ENCODE results near the gene NPLOC4. TPM values are rescaled to one million over a fixed set of nuclear protein-coding genes. Genes with fewer than 3 reads are reported as not detected.

Gene NPLOC4
- total and polyA plus RNA-seq, 2 donors (not counting 1 experiment from before 2014, with no cell fraction given): 51.0 to 62.5 TPM

DNA sequence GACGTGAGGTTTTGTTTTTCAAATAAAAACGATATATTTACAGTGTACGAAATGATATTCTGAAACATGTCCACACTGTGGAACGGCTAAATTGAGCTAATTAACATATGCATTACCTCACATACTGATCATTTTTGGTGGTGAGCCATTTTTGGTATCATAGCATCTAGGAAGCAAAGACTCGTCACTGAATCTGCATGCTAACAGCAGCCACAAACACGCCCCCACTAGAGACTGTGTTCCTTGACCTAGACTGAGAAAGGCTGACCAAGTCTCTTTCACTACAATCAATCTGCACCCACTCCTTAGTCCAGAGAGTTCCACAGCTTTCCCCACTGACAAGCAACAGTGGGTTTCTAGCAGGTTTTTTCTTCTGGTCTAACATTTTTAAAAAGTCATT, 29.5 kb downstream of the NPLOC4 start:
- H3K4me3 ChIP-seq (replicated peaks in 1 of 4; ENCODE audit: control extremely low read depth in 1 of 4, insufficient read depth in 1 of 4, low read depth in 3 of 4, low read length in 4 of 4): no peak overlapping the region
- peaks cover 12% of the 10 kb centered on the region for H3K79me2 ChIP-seq (ENCODE audit: control insufficient read depth, insufficient read depth, low read length)
- H3K4me2 ChIP-seq (ENCODE audit: extremely low read depth, insufficient read depth, low read length): no peak overlapping the region
- H3K4me1 ChIP-seq (ENCODE audit: control insufficient read depth, extremely low read depth, insufficient read depth, low read length): no peaks in the 10 kb centered on the region
- no peak overlapping the region for H2AFZ ChIP-seq (ENCODE audit: low read length)
- TF ChIP-seq, protein P1, sequence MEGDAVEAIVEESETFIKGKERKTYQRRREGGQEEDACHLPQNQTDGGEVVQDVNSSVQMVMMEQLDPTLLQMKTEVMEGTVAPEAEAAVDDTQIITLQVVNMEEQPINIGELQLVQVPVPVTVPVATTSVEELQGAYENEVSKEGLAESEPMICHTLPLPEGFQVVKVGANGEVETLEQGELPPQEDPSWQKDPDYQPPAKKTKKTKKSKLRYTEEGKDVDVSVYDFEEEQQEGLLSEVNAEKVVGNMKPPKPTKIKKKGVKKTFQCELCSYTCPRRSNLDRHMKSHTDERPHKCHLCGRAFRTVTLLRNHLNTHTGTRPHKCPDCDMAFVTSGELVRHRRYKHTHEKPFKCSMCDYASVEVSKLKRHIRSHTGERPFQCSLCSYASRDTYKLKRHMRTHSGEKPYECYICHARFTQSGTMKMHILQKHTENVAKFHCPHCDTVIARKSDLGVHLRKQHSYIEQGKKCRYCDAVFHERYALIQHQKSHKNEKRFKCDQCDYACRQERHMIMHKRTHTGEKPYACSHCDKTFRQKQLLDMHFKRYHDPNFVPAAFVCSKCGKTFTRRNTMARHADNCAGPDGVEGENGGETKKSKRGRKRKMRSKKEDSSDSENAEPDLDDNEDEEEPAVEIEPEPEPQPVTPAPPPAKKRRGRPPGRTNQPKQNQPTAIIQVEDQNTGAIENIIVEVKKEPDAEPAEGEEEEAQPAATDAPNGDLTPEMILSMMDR (conservative IDR thresholded peaks at IDR 0.05 in 1 of 2, IDR thresholded peaks at IDR 0.05 in 1 of 2; ENCODE audit: low read depth in 1 of 2, low read length in 2 of 2): no peak
- no peak for TF ChIP-seq EZH2 (IDR thresholded peaks at IDR 0.05; ENCODE audit: low read length, missing control alignments)
- peaks cover 18% of the 10 kb centered on the region for H3K36me3 ChIP-seq (ENCODE audit: control insufficient read depth, insufficient read depth, low read length)
- H3K27ac ChIP-seq (ENCODE audit: insufficient read depth, low read length): no peak overlapping the region
- no peaks in the 10 kb centered on the region for H3K27me3 ChIP-seq (ENCODE audit: control insufficient read depth, insufficient read depth, low read length)
- DNase-seq (ENCODE audit: low read depth in 2 of 2): peak in 1 of 2 donors; percentile 86
- no peaks in the 10 kb centered on the region for H3K9me3 ChIP-seq (ENCODE audit: control insufficient read depth, insufficient read depth, low read depth, low read length)
- no peaks in the 10 kb centered on the region for H4K20me1 ChIP-seq (ENCODE audit: control insufficient read depth, extremely low read depth, insufficient read depth, low read length)
- H3K9ac ChIP-seq (ENCODE audit: insufficient read depth, low read length): no peak overlapping the region

DNA sequence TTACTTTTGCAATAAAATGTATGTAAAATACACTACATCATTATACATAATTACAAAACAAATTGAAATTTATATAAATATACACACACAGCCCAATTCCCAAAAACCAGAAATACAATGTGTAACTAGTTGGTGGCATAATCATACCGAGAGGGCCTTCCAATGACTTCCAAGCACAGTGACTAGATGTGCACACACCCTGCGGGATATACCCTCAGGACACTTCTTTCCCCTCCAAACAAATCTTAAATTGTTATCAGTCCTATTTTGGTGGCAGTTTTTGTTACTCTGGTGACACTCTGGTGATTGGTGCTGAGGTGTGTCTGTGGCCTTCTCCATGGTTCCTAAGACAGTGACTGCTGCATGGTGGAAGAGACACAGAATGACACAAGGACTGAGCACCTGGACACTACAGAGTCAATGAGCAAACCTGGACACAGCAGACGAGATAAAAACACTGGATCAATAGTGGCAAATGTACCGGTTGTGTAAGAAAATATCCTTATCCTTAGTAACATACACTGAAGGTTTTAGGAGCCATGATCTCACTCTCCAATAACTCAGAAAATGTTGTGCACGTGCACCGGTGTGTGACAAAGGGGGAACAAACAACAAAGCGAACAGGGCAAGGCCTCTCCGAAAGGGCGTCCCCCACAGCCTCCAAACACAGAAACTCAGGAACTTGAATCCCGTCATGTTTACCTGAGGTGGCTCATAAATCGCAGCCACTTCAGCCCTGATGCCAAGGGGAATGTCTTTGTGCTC, 32.9 kb downstream of the NPLOC4 start:
- no peak overlapping the region for H3K9ac ChIP-seq (ENCODE audit: insufficient read depth, low read length)
- no peaks in the 10 kb centered on the region for H4K20me1 ChIP-seq (ENCODE audit: control insufficient read depth, extremely low read depth, insufficient read depth, low read length)
- H3K27me3 ChIP-seq (ENCODE audit: control insufficient read depth, insufficient read depth, low read length): no peaks in the 10 kb centered on the region
- DNase-seq (ENCODE audit: low read depth in 2 of 2): no peak
- H3K27ac ChIP-seq (ENCODE audit: insufficient read depth, low read length): no peak overlapping the region
- no peak overlapping the region for H2AFZ ChIP-seq (ENCODE audit: low read length)
- peaks cover 17% of the 10 kb centered on the region for H3K4me1 ChIP-seq (ENCODE audit: control insufficient read depth, extremely low read depth, insufficient read depth, low read length)
- peaks cover 13% of the 10 kb centered on the region for H3K36me3 ChIP-seq (ENCODE audit: control insufficient read depth, insufficient read depth, low read length)
- no peaks in the 10 kb centered on the region for H3K9me3 ChIP-seq (ENCODE audit: control insufficient read depth, insufficient read depth, low read depth, low read length)
- peaks cover 14% of the 10 kb centered on the region for H3K79me2 ChIP-seq (ENCODE audit: control insufficient read depth, insufficient read depth, low read length)
- no peak overlapping the region for H3K4me3 ChIP-seq (replicated peaks in 1 of 4; ENCODE audit: control extremely low read depth in 1 of 4, insufficient read depth in 1 of 4, low read depth in 3 of 4, low read length in 4 of 4)
- H3K4me2 ChIP-seq (ENCODE audit: extremely low read depth, insufficient read depth, low read length): no peak overlapping the region
- no peak for TF ChIP-seq EZH2 (IDR thresholded peaks at IDR 0.05; ENCODE audit: low read length, missing control alignments)
- TF ChIP-seq, protein P1 (conservative IDR thresholded peaks at IDR 0.05 in 1 of 2, IDR thresholded peaks at IDR 0.05 in 1 of 2; ENCODE audit: low read depth in 1 of 2, low read length in 2 of 2): no peak

DNA sequence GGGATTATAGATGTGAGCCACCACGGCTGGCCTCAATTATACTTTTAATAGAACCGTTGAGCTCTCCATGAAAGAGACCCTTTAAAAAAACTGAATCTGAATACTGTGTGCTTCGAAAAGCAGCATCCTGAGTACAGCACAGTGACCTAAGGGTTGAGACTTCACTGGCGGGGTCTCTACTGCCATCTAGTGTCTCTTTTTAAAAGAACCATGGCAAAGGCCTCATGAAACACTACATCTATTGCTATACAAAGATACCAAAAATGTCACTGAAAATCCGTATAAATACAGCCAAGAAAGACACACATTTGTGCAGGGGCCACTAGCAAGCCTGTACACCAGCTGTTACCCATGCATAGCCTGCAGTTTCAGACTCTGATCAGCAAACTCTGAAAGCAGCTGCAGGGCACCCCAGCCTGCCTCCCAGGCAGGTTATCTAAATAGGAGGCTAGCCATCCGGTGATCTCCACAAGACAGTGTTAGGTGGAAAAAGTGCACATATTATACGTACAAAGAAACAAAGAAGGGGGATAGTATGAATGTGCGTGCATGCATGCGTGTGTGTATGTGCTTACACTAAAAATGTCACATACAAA, 35.3 kb downstream of the NPLOC4 start:
- H3K27ac ChIP-seq (ENCODE audit: insufficient read depth, low read length): no peak overlapping the region
- TF ChIP-seq, protein P1 (conservative IDR thresholded peaks at IDR 0.05 in 1 of 2, IDR thresholded peaks at IDR 0.05 in 1 of 2; ENCODE audit: low read depth in 1 of 2, low read length in 2 of 2): peak; percentile 76 to 81
- TF ChIP-seq EZH2 (IDR thresholded peaks at IDR 0.05; ENCODE audit: low read length, missing control alignments): no peak
- H3K4me3 ChIP-seq (replicated peaks in 1 of 4; ENCODE audit: control extremely low read depth in 1 of 4, insufficient read depth in 1 of 4, low read depth in 3 of 4, low read length in 4 of 4): no peak overlapping the region
- H3K9ac ChIP-seq (ENCODE audit: insufficient read depth, low read length): no peak overlapping the region
- no peak overlapping the region for H3K4me2 ChIP-seq (ENCODE audit: extremely low read depth, insufficient read depth, low read length)
- peaks cover 16% of the 10 kb centered on the region for H3K79me2 ChIP-seq (ENCODE audit: control insufficient read depth, insufficient read depth, low read length)
- no peaks in the 10 kb centered on the region for H4K20me1 ChIP-seq (ENCODE audit: control insufficient read depth, extremely low read depth, insufficient read depth, low read length)
- no peaks in the 10 kb centered on the region for H3K27me3 ChIP-seq (ENCODE audit: control insufficient read depth, insufficient read depth, low read length)
- peaks cover 18% of the 10 kb centered on the region for H3K36me3 ChIP-seq (ENCODE audit: control insufficient read depth, insufficient read depth, low read length)
- peaks cover 17% of the 10 kb centered on the region for H3K4me1 ChIP-seq (ENCODE audit: control insufficient read depth, extremely low read depth, insufficient read depth, low read length)
- DNase-seq (ENCODE audit: low read depth in 2 of 2): peak; percentile 60 to 82
- H3K9me3 ChIP-seq (ENCODE audit: control insufficient read depth, insufficient read depth, low read depth, low read length): no peaks in the 10 kb centered on the region
- H2AFZ ChIP-seq (ENCODE audit: low read length): no peak overlapping the region

All from fibroblast of lung (primary cell).